IPS-18a (cell line): ENCODE results near the gene SPHKAP.
"Not testable (repeated sequence)": the region's sequence is repeated elsewhere in the genome, so short reads cannot be mapped to it uniquely, and the experiment has no call there.

Experiments used
- H3K27ac ChIP-seq: one replicate; pipeline ENCODE4 v1.5.1; 2013; ENCODE audit warnings: low read length
- H3K27me3 ChIP-seq: one replicate; pipeline ENCODE4 v1.6.1; 2013; ENCODE audit warnings: mild to moderate bottlenecking, low read length; ENCODE audit not compliant: control insufficient read depth, insufficient read depth
- H3K36me3 ChIP-seq: one replicate; pipeline ENCODE4 v1.6.1; 2013; ENCODE audit warnings: low read depth, low read length; ENCODE audit not compliant: control insufficient read depth
- H3K4me1 ChIP-seq: one replicate; pipeline ENCODE4 v1.6.1; 2013; ENCODE audit warnings: low read depth, low read length; ENCODE audit not compliant: control insufficient read depth
- H3K4me3 ChIP-seq: one replicate; pipeline ENCODE4 v1.5.1; 2013; ENCODE audit warnings: low read length
- H3K9ac ChIP-seq: one replicate; pipeline ENCODE4 v1.6.1; 2013; ENCODE audit warnings: mild to moderate bottlenecking, low read length, moderate library complexity
- H3K9me3 ChIP-seq: one replicate; pipeline ENCODE4 v1.6.1; 2013; ENCODE audit warnings: low read depth, low read length; ENCODE audit not compliant: control insufficient read depth

Gene SPHKAP

DNA sequence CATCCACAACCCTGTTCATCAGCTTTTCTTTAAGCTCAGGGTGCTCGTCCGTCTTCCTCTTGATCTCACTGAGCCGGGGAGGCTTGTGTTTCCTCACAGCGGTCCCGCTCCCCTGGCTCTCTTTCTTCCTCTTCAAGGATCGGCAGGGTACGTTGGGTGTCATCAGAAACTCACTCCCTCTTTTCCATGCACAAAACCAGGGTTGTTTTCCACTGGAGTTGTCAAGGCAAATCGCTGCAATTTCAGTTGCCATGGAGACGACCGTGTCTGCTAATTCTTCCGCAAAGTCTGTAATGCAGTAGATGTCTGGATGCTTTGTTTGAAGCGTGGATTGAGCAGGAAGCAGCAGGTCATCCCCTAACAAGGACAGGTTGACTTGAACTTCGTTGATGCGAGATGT is 163.7 kb downstream of the SPHKAP start:
- H3K27me3 ChIP-seq: no peaks in the 10 kb centered on the region

DNA sequence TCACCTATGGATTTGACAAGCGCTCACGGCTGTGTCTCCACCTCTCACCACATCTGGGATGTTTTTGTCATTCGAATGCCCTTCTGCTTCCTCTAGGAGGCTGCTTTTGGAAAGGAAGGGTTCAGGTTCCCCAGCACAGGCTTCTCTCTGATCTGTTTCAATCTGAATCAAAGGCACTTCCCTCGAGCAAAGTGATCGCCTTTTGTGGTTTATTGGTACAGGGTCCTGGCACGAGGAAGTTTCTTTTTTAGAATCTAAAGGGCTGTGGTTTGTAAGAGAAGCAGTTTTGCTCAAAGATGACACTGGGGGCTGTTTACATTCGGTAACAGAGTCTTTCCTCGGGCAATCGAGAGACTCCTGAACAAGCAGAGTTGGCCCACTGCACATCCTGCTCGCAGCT is 165.1 kb downstream of the SPHKAP start:
- Histone ChIP-seq H3K9me3 (no peaks in the 10 kb centered on the region), H3K9ac (no peak overlapping the region), H3K4me3 (no peak overlapping the region), H3K27ac (no peak overlapping the region), H3K36me3 (no peaks in the 10 kb centered on the region), H3K27me3 (no peaks in the 10 kb centered on the region), H3K4me1 (no peaks in the 10 kb centered on the region)

More for the DNA sequence above, 163.7 kb downstream of the SPHKAP start:
- no peaks in the 10 kb centered on the region for H3K4me1 ChIP-seq
- H3K4me3 ChIP-seq: no peak overlapping the region
- no peaks in the 10 kb centered on the region for H3K9me3 ChIP-seq
- H3K9ac ChIP-seq: no peak overlapping the region
- no peaks in the 10 kb centered on the region for H3K36me3 ChIP-seq
- no peak overlapping the region for H3K27ac ChIP-seq

DNA sequence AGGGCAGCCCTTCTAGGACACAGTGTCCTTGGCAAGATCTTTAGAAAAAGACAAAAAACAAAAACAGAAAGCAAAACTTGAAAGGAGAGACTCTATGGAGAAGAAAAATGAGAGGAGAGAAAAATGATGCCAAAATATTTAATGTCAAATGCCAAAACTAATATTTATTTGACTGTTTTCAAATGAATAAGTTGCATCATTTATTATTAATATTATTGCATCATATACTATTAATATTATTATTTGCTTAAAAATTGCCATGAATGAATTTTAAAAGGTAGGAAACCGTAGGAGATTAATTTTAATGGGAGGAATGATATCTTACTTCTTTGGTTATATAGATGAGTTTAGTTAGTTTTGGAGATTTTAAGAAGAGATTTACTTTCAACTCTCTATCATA is 165.7 kb downstream of the SPHKAP start:
- Histone ChIP-seq H3K27ac (no peak overlapping the region), H3K9me3 (no peaks in the 10 kb centered on the region), H3K27me3 (no peaks in the 10 kb centered on the region), H3K9ac (no peak overlapping the region), H3K4me3 (no peak overlapping the region), H3K36me3 (no peaks in the 10 kb centered on the region), H3K4me1 (peaks cover 5% of the 10 kb centered on the region)

- H3K27me3 ChIP-seq: no peaks in the 10 kb centered on the region
- H3K27ac ChIP-seq: no peak overlapping the region
- no peaks in the 10 kb centered on the region for H3K36me3 ChIP-seq
These were observed 185.1 kb downstream of the SPHKAP start for GRCh38 chr2:227996366-227996765.

DNA sequence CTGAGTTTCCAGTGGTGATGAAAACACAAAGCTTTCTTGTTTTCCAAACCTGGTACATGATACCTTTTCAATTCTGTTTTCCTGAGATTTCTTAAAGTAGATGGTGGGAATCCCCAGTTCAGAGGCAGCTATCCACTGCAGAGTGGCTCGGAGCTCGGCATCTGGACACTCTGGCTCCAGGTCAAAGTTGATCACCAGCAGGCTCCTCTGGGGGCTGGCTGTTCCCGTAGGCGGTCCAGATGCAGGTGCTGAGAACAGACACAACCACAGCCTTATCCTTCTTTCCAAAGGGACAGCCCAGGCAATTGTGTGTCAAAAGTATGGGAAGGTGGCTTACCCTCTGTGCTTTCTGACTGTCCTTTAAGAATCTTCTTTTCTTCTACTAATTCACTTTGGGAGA is 190.6 kb downstream of the SPHKAP start:
- Histone ChIP-seq H3K27ac (no peak overlapping the region), H3K9me3 (no peaks in the 10 kb centered on the region), H3K4me1 (no peaks in the 10 kb centered on the region), H3K27me3 (no peaks in the 10 kb centered on the region), H3K9ac (no peak overlapping the region), H3K36me3 (no peaks in the 10 kb centered on the region), H3K4me3 (no peak overlapping the region)

More at GRCh38 chr2:227996366-227996765, 185.1 kb downstream of the SPHKAP start:
- Histone ChIP-seq H3K9me3 (no peaks in the 10 kb centered on the region), H3K4me1 (no peaks in the 10 kb centered on the region), H3K4me3 (no peak overlapping the region), H3K9ac (no peak overlapping the region)

DNA sequence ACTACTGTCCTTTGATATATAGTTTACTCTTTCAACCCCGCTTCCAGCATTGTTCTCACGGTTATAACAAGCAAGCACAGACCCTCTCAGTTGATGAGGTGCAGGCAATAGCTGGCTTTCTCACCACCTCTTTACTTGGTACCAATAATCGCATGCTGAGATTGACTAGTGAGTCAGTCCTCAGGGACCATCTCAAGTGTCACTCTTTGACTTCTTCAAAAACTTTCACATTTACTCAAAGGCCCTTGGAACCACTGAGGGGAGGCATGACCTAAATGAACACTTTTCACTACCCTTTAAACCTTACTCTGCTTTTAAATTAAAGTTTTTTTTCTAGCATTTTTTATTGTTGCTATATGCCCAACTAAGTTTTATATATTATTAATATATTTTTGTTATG is 208.2 kb downstream of the SPHKAP start:
- no peaks in the 10 kb centered on the region for H3K27me3 ChIP-seq
- no peak overlapping the region for H3K4me3 ChIP-seq
- no peaks in the 10 kb centered on the region for H3K36me3 ChIP-seq
- no peak overlapping the region for H3K9ac ChIP-seq
- H3K27ac ChIP-seq: no peak overlapping the region
- H3K9me3 ChIP-seq: no peaks in the 10 kb centered on the region
- H3K4me1 ChIP-seq: no peaks in the 10 kb centered on the region

DNA sequence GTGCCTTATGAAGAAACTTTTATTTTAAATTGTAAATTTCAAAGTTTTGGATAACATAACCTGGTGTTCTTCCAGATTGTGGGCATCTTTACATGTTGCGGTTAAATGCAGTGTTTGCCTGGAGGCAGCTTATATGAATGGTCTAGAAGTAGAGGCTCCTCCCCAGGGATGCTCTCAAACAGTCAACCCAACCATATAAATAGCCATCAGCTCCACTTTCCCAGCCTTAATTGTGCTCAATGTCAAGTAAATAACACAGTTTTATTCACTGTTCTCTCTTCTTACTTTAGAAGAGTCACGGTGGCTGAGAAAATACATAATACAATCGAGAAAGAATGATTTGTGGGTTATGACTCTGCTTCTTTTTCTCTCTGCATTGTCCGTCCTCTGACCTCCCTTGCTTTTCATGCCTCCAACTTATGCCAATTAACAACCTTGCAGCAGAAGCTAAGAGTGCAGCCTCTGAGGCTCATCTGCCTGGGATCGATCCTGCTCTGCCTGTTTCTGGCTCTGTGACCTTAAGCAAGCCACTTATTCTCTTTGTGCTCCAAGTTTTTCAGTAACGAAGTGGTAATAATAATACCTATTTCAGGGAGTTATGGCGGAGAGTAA is 209.8 kb downstream of the SPHKAP start:
- H3K27ac ChIP-seq: no peak overlapping the region
- H3K9ac ChIP-seq: no peak overlapping the region
- no peaks in the 10 kb centered on the region for H3K27me3 ChIP-seq
- H3K4me1 ChIP-seq: no peaks in the 10 kb centered on the region
- no peaks in the 10 kb centered on the region for H3K9me3 ChIP-seq
- H3K36me3 ChIP-seq: no peaks in the 10 kb centered on the region
- H3K4me3 ChIP-seq: no peak overlapping the region

GRCh38 chr2:227960317-227960716 is 221.2 kb downstream of the SPHKAP start:
- Histone ChIP-seq H3K27me3 (no peaks in the 10 kb centered on the region), H3K4me1 (no peaks in the 10 kb centered on the region), H3K9ac (no peak overlapping the region), H3K9me3 (no peaks in the 10 kb centered on the region), H3K36me3 (no peaks in the 10 kb centered on the region), H3K4me3 (no peak overlapping the region), H3K27ac (no peak overlapping the region)

DNA sequence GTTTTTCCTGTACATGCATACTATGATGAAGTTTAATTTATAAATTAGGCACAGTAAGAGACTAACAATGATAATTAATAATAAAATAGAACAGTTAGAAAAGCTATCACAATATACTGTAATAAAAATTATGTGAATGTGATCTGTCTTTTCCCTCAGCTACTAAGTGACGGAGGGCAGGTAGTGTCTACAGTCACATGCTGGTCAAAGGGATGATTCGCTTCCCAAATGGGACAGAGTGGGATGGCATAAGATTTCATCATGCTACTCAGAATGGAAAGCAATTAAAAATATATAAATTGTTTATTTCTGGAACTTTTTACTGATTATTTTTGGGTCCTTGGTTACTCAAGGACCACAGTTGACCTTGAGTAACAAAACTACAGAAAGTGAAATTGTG is 238.5 kb downstream of the SPHKAP start:
- Histone ChIP-seq H3K9ac (no peak overlapping the region), H3K27me3 (no peaks in the 10 kb centered on the region), H3K27ac (no peak overlapping the region), H3K9me3 (no peaks in the 10 kb centered on the region), H3K36me3 (no peaks in the 10 kb centered on the region), H3K4me3 (no peak overlapping the region), H3K4me1 (no peaks in the 10 kb centered on the region)

DNA sequence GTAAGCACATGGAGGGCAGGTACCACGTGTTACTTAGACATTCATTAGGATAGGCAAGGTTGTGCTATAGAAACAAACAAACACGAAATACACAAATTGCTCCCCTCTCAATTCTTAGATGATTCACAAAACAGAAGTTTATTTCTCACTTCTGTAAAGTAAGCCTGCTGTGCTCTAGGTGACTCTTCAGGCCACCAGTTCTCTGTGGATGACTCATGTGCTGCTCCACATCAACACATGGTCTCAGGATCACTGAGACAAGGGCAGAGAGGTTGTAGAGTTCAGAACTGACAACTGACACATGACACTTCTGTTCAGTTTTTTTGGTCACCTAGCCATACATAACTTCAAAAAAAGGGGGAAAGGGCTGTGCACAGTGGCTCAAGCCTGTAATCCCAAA is 239.5 kb downstream of the SPHKAP start:
- Histone ChIP-seq H3K9ac (no peak overlapping the region), H3K9me3 (no peaks in the 10 kb centered on the region), H3K27ac (no peak overlapping the region), H3K4me1 (no peaks in the 10 kb centered on the region), H3K4me3 (no peak overlapping the region), H3K36me3 (no peaks in the 10 kb centered on the region), H3K27me3 (no peaks in the 10 kb centered on the region)

- Histone ChIP-seq H3K27me3 (no peaks in the 10 kb centered on the region), H3K27ac (no peak overlapping the region), H3K9me3 (no peaks in the 10 kb centered on the region), H3K4me1 (no peaks in the 10 kb centered on the region), H3K4me3 (no peak overlapping the region), H3K36me3 (no peaks in the 10 kb centered on the region), H3K9ac (no peak overlapping the region)
These were observed 242.0 kb downstream of the SPHKAP start for GRCh38 chr2:227939271-227940027.

GRCh38 chr2:227936249-227936648 is 245.2 kb downstream of the SPHKAP start:
- H3K36me3 ChIP-seq, H3K4me3 ChIP-seq, H3K4me1 ChIP-seq, H3K27ac ChIP-seq, H3K9ac ChIP-seq, H3K27me3 ChIP-seq, H3K9me3 ChIP-seq: not testable (repeated sequence)
